GM18511 (cell line): ENCODE results near the gene ALKBH5.

Source experiments
- ATAC-seq: cut with Tn5 transposase; IDR thresholded peaks from one replicate; pipeline ENCODE4 v1.9.1; 2021; ENCODE audit warnings: mild to moderate bottlenecking, moderate library complexity; ENCODE audit not compliant: unreplicated experiment

Gene ALKBH5

DNA sequence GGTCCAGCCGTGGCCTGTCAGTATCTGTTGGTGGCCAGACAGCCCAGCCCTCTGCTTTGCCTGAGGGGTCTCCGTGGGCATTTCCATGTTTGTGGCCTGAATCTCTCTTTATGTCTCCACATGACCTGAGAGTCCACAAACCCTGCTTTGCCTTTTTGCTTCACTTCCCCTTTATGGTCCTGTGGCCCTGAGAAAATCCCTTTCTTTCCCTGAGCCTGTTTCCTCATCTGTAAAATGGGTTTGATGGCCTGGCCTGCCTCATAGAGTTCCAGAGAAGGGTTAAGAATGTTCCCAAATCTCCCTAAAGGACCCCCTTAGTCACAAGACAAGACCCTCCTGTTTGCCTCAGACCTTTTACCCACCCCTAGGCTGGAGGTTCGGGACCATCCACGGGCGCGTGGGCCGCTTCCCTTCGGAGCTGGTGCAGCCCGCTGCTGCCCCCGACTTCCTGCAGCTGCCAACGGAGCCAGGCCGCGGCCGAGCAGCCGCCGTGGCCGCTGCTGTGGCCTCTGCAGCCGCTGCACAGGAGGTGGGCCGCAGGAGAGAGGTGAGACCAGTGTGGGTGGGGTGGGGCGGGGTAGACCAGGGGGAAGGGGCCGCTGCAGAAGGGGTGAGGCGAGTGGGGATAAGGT is 26.2 kb upstream of the ALKBH5 start:
- no peak for ATAC-seq

DNA sequence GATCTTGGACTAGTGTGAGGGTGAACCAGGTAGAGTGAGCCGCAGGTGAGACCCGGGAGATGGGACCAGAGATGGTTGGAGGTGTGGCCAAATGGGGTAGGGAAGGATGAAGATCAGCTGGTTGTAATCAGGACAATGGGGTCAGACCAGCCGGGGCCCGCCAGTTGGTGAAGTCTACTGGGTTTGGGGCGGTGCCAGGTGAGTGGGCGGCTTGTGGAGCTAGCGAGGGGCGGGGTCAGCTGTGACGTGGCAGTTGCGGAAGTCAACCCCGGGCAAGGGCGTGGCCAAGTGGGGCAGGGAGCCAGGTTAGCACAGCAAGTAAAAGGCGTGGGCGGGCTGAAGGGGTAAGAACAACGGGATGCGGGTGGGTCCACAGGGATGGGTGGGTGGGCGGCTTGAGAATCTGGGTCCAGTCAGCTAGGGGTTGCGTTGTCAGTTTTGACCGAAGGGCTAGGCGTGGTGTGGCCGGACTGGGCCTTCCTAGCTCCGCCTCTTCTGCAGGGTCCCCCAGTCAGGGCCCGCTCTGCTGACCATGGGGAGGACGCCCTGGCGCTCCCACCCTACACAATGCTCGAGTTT is 25.5 kb upstream of the ALKBH5 start:
- peak; percentile 43 for ATAC-seq

DNA sequence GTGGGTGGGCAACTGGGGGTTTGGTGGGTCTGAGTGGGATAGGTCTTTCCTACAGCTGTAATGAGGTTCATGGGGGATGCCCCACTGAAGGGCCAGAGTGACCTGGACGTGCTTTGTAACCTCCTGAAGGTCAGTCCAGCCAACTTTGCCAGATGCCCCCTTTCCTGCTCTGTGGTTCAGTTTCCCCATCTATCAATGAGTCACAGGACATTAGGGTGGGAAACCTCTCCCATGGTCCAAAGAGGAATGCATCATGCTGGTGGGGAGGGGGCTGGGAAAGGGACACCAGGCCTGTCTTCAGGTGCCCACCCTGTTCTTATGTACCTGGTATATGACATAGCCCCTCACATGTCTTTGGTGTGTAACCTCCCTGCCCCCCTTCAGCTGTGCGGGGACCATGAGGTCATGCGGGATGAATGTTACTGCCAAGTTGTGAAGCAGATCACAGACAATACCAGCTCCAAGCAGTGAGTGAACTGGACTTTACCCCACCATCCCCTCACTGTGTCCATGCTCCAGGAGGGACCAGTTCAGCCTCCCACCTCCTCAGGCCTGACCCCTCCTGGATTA is 24.0 kb upstream of the ALKBH5 start:
- ATAC-seq = no peak

DNA sequence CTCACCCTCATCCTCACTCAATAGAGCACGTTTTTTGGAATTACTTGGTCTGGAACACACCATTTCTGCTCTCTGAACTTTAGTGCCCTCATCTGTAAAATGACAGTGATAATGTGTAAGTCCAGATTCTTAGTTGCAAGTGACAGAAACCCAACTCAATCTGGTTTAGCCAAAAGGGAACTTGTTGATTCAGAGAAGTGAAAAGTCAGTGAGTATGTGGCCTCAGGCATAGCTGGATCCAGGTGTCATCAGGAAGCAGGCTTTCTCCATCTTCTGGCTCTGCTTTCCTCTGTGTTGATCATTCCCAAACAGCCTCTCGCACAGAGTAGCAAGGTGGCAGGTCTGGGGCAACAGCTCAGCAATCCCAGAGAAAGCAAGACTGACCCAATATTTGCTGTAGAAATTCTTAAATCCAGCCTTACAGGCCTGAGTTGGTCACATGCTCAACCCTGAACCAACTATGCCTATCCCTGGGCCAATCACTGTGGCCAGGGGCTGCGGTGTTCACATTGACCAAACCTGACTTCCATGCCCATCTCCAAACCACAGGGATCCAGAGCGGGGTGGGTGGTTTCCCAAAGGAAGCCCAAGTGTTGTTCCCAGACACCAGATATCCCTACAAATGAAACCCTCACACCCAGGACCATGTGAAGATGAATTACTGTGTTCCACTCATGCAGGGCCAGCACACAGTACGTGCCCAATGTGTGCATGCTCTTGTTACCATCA is 23.3 kb upstream of the ALKBH5 start:
- ATAC-seq = no peak

DNA sequence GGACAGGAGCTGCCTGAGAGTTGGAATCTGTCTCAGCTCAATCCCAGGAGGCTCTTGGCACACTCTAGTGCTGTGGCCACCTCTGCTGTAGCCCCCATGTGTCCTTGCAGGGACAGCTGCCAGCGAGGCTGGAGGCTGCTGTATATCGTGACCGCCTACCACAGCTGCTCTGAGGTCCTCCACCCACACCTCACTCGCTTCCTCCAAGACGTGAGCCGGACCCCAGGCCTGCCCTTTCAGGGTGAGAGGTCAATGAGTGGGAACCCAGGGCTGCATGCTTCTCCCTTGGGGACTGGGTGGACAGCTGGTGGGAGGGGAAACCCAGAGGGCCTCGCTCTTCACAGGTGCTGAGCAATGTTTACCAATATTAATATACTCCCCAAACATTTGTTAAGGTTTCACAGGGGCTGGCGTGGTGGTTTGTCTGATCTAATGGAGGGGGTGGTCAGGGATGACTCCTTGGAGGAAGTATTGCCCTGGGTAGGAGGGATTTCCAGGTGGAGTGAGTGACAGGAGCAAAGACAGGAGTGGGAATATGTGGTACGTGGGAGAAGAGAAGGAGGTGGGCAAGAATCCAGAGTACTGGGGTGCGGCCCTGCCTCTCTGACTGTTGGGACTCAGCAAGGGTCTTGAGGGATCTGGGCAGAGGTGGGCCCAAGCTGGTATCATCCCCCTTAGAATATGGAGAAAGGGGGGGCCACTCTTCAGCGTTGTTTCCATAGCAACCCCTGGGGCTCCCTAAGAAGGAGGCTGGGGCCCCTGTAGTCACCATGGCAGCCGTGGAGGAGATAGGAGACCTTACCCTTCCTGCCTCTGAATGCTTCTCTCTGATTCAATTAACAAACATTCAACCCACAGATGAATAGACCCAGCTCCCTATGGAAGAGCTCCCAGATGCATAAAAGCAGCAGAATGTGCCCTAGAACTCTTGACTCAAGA is 22.2 kb upstream of the ALKBH5 start:
- ATAC-seq = peak; percentile 80

DNA sequence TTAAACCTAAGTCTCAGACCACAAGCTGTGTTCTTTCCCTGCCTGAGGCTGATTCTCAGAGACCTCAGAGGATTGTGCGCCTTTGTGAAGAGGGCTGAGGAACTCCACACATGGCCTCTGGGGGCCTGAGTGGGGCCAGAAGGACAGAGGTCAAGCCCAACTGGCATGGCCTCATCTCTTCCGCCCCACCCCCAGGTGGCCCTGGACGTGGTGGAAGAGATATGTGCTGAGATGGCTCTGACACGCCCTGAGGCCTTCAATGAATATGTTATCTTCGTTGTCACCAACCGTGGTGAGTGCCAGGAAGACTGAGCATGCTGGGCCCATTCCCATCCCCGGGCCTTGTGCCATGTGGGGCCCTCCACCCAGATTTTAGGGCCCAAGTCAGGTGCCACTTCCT is 20.1 kb upstream of the ALKBH5 start:
- no peak for ATAC-seq

DNA sequence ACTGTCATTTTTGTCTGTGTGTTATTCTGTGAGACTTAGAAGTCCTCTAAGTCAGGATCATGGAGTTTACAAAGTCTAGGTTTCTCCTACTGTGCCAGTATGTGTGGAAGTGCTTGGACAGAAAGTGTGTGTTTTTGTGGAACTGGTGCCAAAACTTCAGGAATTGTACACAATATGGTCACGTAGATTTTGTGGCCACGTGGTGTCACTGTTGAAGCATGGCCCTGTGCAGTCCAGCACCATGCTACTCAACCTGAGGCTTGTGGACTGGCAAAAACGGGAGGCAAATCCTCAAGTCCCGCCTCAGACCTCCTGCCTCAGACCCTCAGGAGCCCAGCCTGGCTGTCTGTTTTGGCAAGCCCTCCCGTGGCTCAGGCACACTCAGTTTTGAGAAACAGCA is 16.7 kb upstream of the ALKBH5 start:
- no peak for ATAC-seq

DNA sequence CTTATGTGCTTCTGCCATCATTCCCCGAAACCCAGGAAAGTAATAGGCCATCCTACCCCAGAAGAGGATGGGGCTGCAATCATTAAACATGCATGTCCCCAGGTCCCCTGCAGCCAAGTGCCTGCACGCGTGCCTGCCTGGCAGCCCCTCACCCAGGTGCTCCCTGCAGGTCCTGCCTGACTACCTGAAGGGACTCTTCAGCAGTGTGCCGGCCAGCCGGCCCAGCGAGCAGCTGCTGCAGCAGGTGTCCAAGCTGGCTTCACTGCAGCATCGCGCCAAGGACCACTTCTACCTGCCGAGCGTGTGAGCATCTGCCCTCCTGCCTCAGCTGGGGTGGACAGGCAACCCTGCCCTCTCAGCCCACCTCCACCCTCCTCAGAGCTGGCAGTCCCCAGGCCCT is 16.2 kb upstream of the ALKBH5 start:
- ATAC-seq = no peak

DNA sequence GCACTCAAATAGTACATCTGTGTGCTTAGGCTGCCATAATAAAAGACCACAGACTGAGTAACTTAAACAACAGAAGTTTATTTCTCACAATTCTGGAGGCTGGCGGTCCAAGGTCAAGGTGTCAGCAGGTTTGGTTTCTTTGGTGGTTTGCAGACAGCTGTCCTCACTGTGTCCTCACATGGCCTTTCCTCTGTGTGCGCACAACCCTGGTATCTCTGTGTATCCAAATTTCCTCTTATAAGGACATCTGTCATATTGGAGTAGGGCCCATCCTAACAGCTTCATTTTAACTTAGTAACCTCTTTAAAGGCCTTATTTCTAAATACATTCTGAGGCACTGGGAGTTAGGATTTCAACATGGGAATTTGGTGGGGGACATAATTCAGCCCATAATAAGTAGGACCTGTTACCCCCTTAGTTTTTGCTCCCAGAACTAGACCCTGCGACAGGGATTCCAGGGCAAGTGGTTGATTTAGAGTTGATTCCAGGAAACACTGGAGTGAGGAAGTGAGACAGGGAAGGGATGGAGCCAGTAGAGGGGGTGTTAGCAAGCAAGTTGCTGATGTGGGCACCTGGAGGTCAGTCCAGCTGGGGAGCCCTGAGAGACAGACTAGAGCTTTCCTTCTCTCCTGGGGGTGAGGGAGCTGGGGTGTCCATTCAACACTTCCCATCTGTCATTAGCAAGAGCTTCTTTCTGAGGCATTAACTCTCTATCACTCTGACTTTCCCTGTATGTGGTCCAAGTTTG is 10.9 kb upstream of the ALKBH5 start:
- no peak for ATAC-seq

DNA sequence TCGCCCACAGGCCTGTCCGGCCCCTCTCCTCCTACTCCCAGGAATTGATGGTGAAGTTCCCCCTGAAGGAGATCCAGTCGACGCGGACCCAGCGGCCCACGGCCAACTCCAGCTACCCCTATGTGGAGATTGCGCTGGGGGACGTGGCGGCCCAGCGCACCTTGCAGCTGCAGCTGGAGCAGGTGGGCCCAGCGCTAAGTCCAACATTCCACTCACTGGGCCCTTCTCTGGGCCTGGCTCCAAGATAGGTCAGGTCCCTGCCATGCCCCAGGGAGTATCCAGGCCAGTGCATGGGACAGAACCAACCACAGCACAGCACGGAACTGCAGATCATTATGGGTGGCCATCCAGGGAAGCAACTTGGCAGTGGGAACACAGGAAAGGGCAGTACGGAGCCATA is 9.9 kb upstream of the ALKBH5 start:
- no peak for ATAC-seq

DNA sequence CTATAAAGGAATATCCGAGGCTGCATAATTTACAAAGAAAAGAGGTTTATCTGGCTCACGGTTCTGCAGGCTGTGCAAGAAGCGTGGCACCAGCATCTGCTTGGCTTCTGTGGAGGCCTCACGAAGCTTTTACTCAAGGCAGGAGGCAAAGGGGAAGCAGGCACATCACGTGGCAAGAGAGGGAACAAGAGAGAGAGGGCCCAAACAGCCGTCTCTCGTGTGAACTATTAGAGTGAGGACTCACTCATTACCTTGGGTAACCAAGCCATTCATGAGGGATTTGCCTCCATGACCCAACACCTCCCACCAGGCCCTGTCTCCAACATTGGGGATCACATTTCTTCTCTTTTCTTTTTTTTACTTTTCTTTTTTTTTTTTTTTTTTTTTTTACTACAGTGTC is 7.5 kb upstream of the ALKBH5 start:
- no peak for ATAC-seq

DNA sequence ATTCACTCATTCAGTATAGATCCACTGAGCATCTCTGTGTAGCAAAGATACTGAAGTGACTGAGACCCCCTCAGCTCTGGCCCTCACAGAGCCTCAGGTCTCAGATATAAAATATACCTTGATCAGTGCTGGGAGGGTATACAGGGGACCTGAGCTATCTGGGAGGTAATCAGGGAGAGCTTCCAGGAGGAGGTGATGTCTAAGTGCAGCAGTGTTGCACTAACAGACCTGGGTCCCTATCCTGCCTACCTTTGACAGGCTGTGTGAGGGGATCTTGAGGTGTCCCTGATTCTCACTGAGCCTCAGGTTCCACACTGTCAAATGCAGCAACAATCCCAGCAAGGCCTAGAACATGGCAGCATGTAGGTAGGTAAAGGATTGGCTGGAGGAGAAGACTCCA is 6.5 kb upstream of the ALKBH5 start:
- ATAC-seq = no peak

DNA sequence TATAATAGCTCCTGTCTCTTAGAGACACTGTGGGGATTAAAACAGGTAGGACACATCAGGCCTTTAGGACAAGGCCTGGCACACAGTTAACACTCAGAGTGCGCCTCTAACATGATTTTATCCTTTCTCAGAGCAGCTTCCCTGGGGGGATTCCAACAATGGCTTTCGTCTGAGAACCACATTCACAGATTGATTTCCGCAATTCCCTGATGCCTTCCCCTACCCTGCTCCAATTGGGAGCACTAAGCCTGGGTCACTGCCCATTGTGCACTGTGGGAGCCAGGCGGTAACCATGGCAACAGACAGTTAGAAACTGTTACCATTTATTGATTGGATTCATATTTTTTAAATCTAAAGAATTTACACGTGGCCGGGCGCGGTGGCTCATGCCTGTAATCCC is 5.9 kb upstream of the ALKBH5 start:
- no peak for ATAC-seq

DNA sequence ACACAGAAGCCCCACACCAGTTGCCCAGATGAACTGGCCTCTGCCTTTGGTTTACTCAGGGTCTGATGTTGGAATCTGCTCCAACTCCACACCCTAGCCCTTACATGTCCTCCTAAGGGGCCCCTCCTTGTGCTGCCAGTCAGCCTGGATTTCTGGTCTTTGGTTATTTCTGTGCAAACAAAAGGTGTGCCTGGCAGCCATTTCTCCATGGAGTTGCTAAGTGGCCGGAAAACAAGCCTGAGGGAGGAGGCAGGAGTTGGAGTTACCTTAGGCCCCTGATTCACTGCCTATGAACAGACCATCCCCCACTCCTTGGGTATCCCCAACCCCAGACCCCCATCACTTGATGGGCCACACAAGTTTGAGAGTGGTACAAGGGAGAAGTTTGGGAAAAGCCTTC is 4.4 kb upstream of the ALKBH5 start:
- ATAC-seq = no peak

DNA sequence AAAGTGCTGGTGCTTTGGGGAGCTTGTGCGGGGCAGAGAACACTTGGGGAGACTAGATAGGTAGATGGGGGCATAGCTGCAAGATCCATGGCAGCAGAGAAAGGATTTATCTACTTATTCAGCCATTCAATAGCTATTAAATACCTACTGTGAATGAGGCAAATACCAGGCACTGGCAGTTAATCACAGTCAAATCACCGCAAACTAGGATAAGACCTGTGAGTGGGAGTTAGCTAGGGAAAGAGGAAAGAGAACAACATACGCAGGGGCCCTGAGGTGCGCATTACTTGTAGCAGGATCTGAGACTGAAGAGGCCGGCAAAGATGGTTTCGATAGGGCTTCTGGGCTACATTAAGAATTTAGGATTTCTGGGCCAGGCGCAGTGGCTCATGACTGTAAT is 3.8 kb upstream of the ALKBH5 start:
- ATAC-seq = no peak

DNA sequence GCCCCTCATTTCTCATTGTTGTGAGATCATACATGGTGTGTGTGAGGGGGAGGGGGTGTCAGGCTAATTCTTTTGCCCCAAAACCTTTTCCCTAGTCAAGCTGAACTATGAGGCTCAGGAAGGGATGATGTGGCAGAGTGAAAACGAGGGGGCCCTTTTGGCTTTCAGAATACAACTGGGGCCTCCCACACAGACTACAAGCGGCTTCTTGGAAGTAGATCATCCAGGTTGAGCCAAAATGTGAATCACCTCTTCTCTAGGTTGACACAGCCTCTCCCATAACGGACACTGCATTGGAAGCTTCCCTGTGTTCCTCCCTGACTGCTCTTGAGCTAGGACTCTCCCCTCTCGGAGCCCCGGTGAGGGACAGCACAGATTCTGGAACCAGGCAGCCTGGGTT is 2.3 kb upstream of the ALKBH5 start:
- no peak for ATAC-seq

DNA sequence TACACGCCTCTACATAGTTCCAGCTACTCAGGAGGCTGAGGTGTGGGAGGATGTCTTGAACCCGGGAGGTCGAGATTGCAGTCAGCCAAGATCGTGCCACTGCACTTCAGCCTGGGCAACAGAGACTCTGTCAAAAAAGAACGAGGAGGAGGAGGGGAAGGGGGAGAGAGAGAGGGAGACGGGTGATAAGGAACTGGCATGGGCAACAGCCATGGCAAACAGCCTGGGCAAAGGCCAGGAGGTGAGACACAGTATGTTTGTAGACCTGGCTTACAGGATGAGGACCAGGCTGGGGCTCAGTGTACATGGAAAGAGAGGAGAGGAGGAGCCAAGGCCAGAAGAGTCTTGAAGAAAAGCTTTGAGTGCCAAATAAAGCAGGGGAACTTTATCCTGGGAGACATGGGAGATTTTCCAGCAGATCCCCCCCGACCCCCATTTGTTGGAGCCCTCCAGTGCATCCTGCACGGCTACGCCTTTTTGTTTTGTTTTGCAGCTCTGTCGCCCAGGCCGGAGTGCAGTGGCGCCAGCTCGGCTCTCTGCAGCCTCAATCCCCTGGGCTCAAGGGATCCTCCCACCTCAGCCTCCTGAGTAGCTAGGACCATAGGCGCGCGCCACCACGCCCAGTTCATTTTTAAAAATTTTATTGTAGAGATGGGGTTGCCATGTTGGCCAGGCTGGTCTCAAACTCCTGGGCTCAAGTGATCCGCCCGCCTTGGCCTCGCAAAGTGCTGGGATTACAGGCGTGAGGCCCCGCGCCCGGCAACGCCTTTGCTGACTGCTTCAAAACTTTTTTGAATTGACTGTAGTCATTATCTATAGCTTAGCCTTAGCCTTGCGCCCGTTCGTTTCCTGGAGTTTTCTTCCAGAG is 1.3 kb upstream of the ALKBH5 start:
- no peak for ATAC-seq

DNA sequence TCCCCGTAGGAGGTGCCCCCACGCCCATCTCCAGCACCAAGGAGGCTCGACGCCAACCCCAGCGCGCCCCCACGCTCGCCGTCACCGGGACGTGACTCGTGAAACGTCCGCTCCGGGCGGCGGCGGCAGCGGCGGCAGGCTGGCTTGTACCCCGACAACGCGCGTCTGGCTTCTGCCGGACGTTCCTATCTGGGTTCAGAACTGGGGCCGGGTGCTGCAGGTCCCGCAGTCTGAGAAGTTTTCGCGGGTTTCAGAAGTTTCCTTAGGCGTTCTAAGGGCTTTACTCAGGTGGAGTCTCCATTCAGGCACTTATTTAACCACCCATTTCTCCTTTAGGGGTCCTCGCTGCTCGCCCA is 672 bp upstream of the ALKBH5 start:
- ATAC-seq = peak; percentile 52
